ENCODE results near the gene ATP8A2.

The ATP8A2 gene

GRCh38 chr13:25873242-25873612 lies 501.5 kb downstream of the ATP8A2 start:
- TF ChIP-seq, protein P1, sequence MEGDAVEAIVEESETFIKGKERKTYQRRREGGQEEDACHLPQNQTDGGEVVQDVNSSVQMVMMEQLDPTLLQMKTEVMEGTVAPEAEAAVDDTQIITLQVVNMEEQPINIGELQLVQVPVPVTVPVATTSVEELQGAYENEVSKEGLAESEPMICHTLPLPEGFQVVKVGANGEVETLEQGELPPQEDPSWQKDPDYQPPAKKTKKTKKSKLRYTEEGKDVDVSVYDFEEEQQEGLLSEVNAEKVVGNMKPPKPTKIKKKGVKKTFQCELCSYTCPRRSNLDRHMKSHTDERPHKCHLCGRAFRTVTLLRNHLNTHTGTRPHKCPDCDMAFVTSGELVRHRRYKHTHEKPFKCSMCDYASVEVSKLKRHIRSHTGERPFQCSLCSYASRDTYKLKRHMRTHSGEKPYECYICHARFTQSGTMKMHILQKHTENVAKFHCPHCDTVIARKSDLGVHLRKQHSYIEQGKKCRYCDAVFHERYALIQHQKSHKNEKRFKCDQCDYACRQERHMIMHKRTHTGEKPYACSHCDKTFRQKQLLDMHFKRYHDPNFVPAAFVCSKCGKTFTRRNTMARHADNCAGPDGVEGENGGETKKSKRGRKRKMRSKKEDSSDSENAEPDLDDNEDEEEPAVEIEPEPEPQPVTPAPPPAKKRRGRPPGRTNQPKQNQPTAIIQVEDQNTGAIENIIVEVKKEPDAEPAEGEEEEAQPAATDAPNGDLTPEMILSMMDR (IDR thresholded peaks at IDR 0.05; ENCODE audit: low read depth, low read length), result no peak
- H3K4me3 ChIP-seq (ENCODE audit: low read depth, low read length), result no peak overlapping the region
- in situ Hi-C loops (cut with HindIII; ENCODE audit: low sequenced_read_pairs), result no loop called here
- no peak for DNase-seq (ENCODE audit: low read depth, low spot score)

GRCh38 chr13:25874064-25874737 lies 502.4 kb downstream of the ATP8A2 start:
- TF ChIP-seq, protein P1 (IDR thresholded peaks at IDR 0.05; ENCODE audit: low read depth, low read length), result no peak
- H3K4me3 ChIP-seq (ENCODE audit: low read depth, low read length), result no peak overlapping the region
- DNase-seq (ENCODE audit: low read depth, low spot score), result no peak
- in situ Hi-C loops (cut with HindIII; ENCODE audit: low sequenced_read_pairs), result no loop called here

GRCh38 chr13:25874907-25875306 lies 503.1 kb downstream of the ATP8A2 start:
- in situ Hi-C loops (cut with HindIII; ENCODE audit: low sequenced_read_pairs), result no loop called here
- TF ChIP-seq, protein P1 (IDR thresholded peaks at IDR 0.05; ENCODE audit: low read depth, low read length), result no peak
- no peak overlapping the region for H3K4me3 ChIP-seq (ENCODE audit: low read depth, low read length)
- no peak for DNase-seq (ENCODE audit: low read depth, low spot score)

- in situ Hi-C loops (cut with HindIII; ENCODE audit: low sequenced_read_pairs), result no loop called here
- no peak overlapping the region for H3K4me3 ChIP-seq (ENCODE audit: low read depth, low read length)
- TF ChIP-seq, protein P1 (IDR thresholded peaks at IDR 0.05; ENCODE audit: low read depth, low read length), result no peak
- DNase-seq (ENCODE audit: low read depth, low spot score), result no peak
Measured at GRCh38 chr13:25876247-25876646, 504.5 kb downstream of the ATP8A2 start.

GRCh38 chr13:25879466-25879865 lies 507.7 kb downstream of the ATP8A2 start:
- H3K4me3 ChIP-seq (ENCODE audit: low read depth, low read length), result no peak overlapping the region
- in situ Hi-C loops (cut with HindIII; ENCODE audit: low sequenced_read_pairs), result no loop called here
- TF ChIP-seq, protein P1 (IDR thresholded peaks at IDR 0.05; ENCODE audit: low read depth, low read length), result no peak
- no peak for DNase-seq (ENCODE audit: low read depth, low spot score)

GRCh38 chr13:25881136-25881926 lies 509.6 kb downstream of the ATP8A2 start:
- peak; percentile 83 for DNase-seq (ENCODE audit: low read depth, low spot score)
- no peak overlapping the region for H3K4me3 ChIP-seq (ENCODE audit: low read depth, low read length)
- TF ChIP-seq, protein P1 (IDR thresholded peaks at IDR 0.05; ENCODE audit: low read depth, low read length), result no peak

More at GRCh38 chr13:25881136-25881926, 509.6 kb downstream of the ATP8A2 start:
- in situ Hi-C loops (cut with HindIII; ENCODE audit: low sequenced_read_pairs), result no loop called here
